WTC11 (cell line): ENCODE measurements around the gene TBX5. TPM values are rescaled to one million over a fixed set of nuclear protein-coding genes. Genes with fewer than 3 reads are reported as not detected.

Experiments used
- ATAC-seq: fragments of 200-7000 bp; cut with Tn5 transposase; 2 replicates; pipeline ENCODE4 v1.10.0; 2021; ENCODE audit warnings: mild to moderate bottlenecking, moderate library complexity
- CTCF ChIA-PET: fragments of 300-600 bp; sonication (Branson Sonifier 250); formaldehyde crosslinking; loops from one replicate; lab custom pipeline; 2021; ENCODE audit warnings: antibody characterized with exemption; lab: Charles Lee
- POLR2A ChIA-PET: fragments of 350-600 bp; sonication (Branson Sonifier 250); formaldehyde crosslinking; loops from one replicate; lab custom pipeline; 2021; ENCODE audit warnings: antibody characterized with exemption; lab: Charles Lee
- DNase-seq: peaks from one replicate; pipeline ENCODE4 v3.0.0; 2021; ENCODE audit warnings: low spot score
- H3K27ac Mint-ChIP-seq: 2 replicates; pipeline ENCODE4 v1.8.0; 2021; ENCODE audit warnings: mixed read lengths
- H3K27me3 Mint-ChIP-seq: 2 replicates; pipeline ENCODE4 v1.8.0; 2021; ENCODE audit warnings: low read depth, mild to moderate bottlenecking, moderate library complexity, mixed read lengths
- H3K36me3 Mint-ChIP-seq: 2 replicates; pipeline ENCODE4 v1.8.0; 2021; ENCODE audit warnings: mixed read lengths
- H3K4me1 Mint-ChIP-seq: 2 replicates; pipeline ENCODE4 v1.8.0; 2022; ENCODE audit warnings: mixed read lengths
- H3K4me3 Mint-ChIP-seq: 2 replicates; pipeline ENCODE4 v1.8.0; 2021; ENCODE audit warnings: mild to moderate bottlenecking, moderate library complexity, mixed read lengths
- H3K9me3 Mint-ChIP-seq: 2 replicates; pipeline ENCODE4 v1.8.0; 2021; ENCODE audit warnings: mixed read lengths
- CREB1 ChIP-seq: sonication (generic); formaldehyde crosslinking; IDR thresholded peaks from 2 replicates; pipeline ENCODE4 v1.8.0; 2023; ENCODE audit warnings: mild to moderate bottlenecking, missing genetic modification reagents
- ELF4 ChIP-seq: sonication (generic); formaldehyde crosslinking; IDR thresholded peaks from 2 replicates; pipeline ENCODE4 v1.8.1; 2022; ENCODE audit warnings: low read depth, mild to moderate bottlenecking, moderate library complexity, missing genetic modification reagents
- GABPB1 ChIP-seq: sonication (generic); formaldehyde crosslinking; IDR thresholded peaks from 2 replicates; pipeline ENCODE4 v1.8.1; 2023; ENCODE audit warnings: mild to moderate bottlenecking, missing genetic modification reagents
- HMGXB4 ChIP-seq: sonication (generic); formaldehyde crosslinking; IDR thresholded peaks from 2 replicates; pipeline ENCODE4 v1.8.1; 2023; ENCODE audit warnings: mild to moderate bottlenecking, moderate library complexity, missing genetic modification reagents
- KAT7 ChIP-seq: sonication (generic); formaldehyde crosslinking; IDR thresholded peaks from 2 replicates; pipeline ENCODE4 v1.8.1; 2023; ENCODE audit warnings: missing genetic modification reagents, mild to moderate bottlenecking, borderline replicate concordance
- MAX ChIP-seq: sonication (generic); formaldehyde crosslinking; IDR thresholded peaks from 2 replicates; pipeline ENCODE4 v1.8.0; 2022; ENCODE audit warnings: mild to moderate bottlenecking, missing genetic modification reagents
- MXD4 ChIP-seq: fragments of 250-450 bp; sonication (Bioruptor Pico); IDR thresholded peaks from 2 replicates; pipeline ENCODE4 v1.8.0; 2021; ENCODE audit warnings: mild to moderate bottlenecking, moderate library complexity, borderline replicate concordance
- NFATC4 ChIP-seq: fragments of 250-450 bp; sonication (Bioruptor Pico); IDR thresholded peaks from 2 replicates; pipeline ENCODE4 v1.9.0; 2021; ENCODE audit warnings: mild to moderate bottlenecking
- NFYB ChIP-seq: sonication (generic); formaldehyde crosslinking; conservative IDR thresholded peaks from 2 replicates; pipeline ENCODE4 v1.8.0; 2022; ENCODE audit warnings: low read depth, missing genetic modification reagents
- NR3C1 ChIP-seq: sonication (generic); formaldehyde crosslinking; conservative IDR thresholded peaks from 2 replicates; pipeline ENCODE4 v1.8.1; 2023; ENCODE audit warnings: low read depth, mild to moderate bottlenecking, missing genetic modification reagents
- RELA ChIP-seq: sonication (generic); formaldehyde crosslinking; IDR thresholded peaks from 2 replicates; pipeline ENCODE4 v1.8.1; 2022; ENCODE audit warnings: missing genetic modification reagents, mild to moderate bottlenecking, borderline replicate concordance
- ZSCAN18 ChIP-seq: fragments of 250-450 bp; sonication (Bioruptor Pico); IDR thresholded peaks from 2 replicates; pipeline ENCODE4 v2.1.2; 2022; ENCODE audit warnings: mild to moderate bottlenecking, moderate library complexity
- total RNA-seq: library from RNA; stranded (reverse); gene quantifications from 3 replicates; pipeline ENCODE4 v1.2.3, GENCODE V29; 2021
- TF ChIP-seq, protein P1 (sequence below): sonication (generic); formaldehyde crosslinking; IDR thresholded peaks from 2 replicates; pipeline ENCODE4 v1.8.0; 2023; ENCODE audit warnings: missing genetic modification reagents
- TF ChIP-seq, protein P2 (sequence below): sonication (generic); formaldehyde crosslinking; IDR thresholded peaks from 2 replicates; pipeline ENCODE4 v1.8.1; 2023; ENCODE audit warnings: mild to moderate bottlenecking, missing genetic modification reagents
- TF ChIP-seq, protein P3 (sequence below): sonication (generic); formaldehyde crosslinking; conservative IDR thresholded peaks from 2 replicates; pipeline ENCODE4 v1.8.1; 2022; ENCODE audit warnings: mild to moderate bottlenecking, missing genetic modification reagents
- TF ChIP-seq, protein P4 (sequence below): sonication (generic); formaldehyde crosslinking; IDR thresholded peaks from 2 replicates; pipeline ENCODE4 v1.8.1; 2022; ENCODE audit warnings: low read depth, missing genetic modification reagents, borderline replicate concordance
- TF ChIP-seq, protein P5 (sequence below): sonication (generic); formaldehyde crosslinking; IDR thresholded peaks from 2 replicates; pipeline ENCODE4 v1.8.1; 2022; ENCODE audit warnings: mild to moderate bottlenecking, missing genetic modification reagents, moderate library complexity, borderline replicate concordance
- TF ChIP-seq, protein P6 (sequence below): sonication (generic); formaldehyde crosslinking; IDR thresholded peaks from 2 replicates; pipeline ENCODE4 v1.8.0; 2023; ENCODE audit warnings: mild to moderate bottlenecking, missing genetic modification reagents

Gene TBX5
- total RNA-seq, 1 experiment from 2014 or later = 0.33 TPM

DNA sequence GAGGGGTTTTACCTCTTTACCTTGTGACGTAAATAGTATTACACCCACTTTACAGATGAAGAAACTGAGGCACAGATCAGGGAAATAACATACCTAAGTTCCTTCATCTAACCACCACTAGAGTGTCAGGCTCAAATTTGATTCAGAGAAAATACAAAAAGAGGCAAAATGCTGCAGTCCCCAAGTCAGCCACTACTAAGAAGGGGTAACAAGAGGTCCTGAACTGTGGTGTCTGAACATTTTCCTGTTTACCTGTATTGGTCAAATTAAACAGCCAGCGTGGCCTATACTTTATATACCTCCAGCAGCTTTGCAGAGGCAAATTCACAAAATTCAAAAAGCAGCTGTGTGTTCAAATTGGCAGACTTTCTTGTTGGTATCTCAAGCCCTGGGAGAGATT, 92.0 kb downstream of the TBX5 start:
- CTCF ChIA-PET = interaction anchor here (0.5 to 1.0 kb wide), 2 partner anchors 13 to 56 kb away, joined by 3 to 6 read pairs; no protein-coding TSS in a partner anchor
- peaks cover 3% of the 10 kb centered on the region; the same call in 1 of the 2 replicates for H3K4me1 Mint-ChIP-seq
- ATAC-seq = no peak
- POLR2A ChIA-PET = no interaction called here
- peaks cover 6% of the 10 kb centered on the region for H3K9me3 Mint-ChIP-seq
- no peak for DNase-seq
- TF ChIP-seq MXD4 (CRISPR knock-in tag) (no peak), KAT7 (CRISPR knock-in tag) (no peak), CREB1 (CRISPR knock-in tag) (no peak), HMGXB4 (no peak), ELF4 (no peak), NFYB (CRISPR knock-in tag) (no peak), NR3C1 (no peak), NFATC4 (no peak)
- TF ChIP-seq, protein P1, sequence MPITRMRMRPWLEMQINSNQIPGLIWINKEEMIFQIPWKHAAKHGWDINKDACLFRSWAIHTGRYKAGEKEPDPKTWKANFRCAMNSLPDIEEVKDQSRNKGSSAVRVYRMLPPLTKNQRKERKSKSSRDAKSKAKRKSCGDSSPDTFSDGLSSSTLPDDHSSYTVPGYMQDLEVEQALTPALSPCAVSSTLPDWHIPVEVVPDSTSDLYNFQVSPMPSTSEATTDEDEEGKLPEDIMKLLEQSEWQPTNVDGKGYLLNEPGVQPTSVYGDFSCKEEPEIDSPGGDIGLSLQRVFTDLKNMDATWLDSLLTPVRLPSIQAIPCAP (CRISPR knock-in tag) = no peak
- TF ChIP-seq, protein P2, sequence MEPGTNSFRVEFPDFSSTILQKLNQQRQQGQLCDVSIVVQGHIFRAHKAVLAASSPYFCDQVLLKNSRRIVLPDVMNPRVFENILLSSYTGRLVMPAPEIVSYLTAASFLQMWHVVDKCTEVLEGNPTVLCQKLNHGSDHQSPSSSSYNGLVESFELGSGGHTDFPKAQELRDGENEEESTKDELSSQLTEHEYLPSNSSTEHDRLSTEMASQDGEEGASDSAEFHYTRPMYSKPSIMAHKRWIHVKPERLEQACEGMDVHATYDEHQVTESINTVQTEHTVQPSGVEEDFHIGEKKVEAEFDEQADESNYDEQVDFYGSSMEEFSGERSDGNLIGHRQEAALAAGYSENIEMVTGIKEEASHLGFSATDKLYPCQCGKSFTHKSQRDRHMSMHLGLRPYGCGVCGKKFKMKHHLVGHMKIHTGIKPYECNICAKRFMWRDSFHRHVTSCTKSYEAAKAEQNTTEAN (CRISPR knock-in tag) = no peak
- TF ChIP-seq, protein P3, sequence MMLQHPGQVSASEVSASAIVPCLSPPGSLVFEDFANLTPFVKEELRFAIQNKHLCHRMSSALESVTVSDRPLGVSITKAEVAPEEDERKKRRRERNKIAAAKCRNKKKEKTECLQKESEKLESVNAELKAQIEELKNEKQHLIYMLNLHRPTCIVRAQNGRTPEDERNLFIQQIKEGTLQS (CRISPR knock-in tag) = no peak
- TF ChIP-seq, all 79 proteins: peak for 0
- Mint-ChIP-seq H3K36me3 (no peaks in the 10 kb centered on the region), H3K4me3 (no peak overlapping the region), H3K27me3 (no peaks in the 10 kb centered on the region), H3K27ac (no peak overlapping the region)

GRCh38 chr12:114311974-114312373, 94.0 kb downstream of the TBX5 start:
- DNase-seq (no peak), ATAC-seq (no peak)
- TF ChIP-seq, protein P4, sequence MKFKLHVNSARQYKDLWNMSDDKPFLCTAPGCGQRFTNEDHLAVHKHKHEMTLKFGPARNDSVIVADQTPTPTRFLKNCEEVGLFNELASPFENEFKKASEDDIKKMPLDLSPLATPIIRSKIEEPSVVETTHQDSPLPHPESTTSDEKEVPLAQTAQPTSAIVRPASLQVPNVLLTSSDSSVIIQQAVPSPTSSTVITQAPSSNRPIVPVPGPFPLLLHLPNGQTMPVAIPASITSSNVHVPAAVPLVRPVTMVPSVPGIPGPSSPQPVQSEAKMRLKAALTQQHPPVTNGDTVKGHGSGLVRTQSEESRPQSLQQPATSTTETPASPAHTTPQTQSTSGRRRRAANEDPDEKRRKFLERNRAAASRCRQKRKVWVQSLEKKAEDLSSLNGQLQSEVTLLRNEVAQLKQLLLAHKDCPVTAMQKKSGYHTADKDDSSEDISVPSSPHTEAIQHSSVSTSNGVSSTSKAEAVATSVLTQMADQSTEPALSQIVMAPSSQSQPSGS (CRISPR knock-in tag) = no peak
- TF ChIP-seq, protein P5, sequence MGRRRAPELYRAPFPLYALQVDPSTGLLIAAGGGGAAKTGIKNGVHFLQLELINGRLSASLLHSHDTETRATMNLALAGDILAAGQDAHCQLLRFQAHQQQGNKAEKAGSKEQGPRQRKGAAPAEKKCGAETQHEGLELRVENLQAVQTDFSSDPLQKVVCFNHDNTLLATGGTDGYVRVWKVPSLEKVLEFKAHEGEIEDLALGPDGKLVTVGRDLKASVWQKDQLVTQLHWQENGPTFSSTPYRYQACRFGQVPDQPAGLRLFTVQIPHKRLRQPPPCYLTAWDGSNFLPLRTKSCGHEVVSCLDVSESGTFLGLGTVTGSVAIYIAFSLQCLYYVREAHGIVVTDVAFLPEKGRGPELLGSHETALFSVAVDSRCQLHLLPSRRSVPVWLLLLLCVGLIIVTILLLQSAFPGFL (CRISPR knock-in tag) = no peak
- TF ChIP-seq CREB1 (CRISPR knock-in tag) (no peak), RELA (no peak), MAX (CRISPR knock-in tag) (no peak), GABPB1 (CRISPR knock-in tag) (no peak), ZSCAN18 (no peak)
- TF ChIP-seq, protein P2 (CRISPR knock-in tag) = no peak
- TF ChIP-seq, protein P6, sequence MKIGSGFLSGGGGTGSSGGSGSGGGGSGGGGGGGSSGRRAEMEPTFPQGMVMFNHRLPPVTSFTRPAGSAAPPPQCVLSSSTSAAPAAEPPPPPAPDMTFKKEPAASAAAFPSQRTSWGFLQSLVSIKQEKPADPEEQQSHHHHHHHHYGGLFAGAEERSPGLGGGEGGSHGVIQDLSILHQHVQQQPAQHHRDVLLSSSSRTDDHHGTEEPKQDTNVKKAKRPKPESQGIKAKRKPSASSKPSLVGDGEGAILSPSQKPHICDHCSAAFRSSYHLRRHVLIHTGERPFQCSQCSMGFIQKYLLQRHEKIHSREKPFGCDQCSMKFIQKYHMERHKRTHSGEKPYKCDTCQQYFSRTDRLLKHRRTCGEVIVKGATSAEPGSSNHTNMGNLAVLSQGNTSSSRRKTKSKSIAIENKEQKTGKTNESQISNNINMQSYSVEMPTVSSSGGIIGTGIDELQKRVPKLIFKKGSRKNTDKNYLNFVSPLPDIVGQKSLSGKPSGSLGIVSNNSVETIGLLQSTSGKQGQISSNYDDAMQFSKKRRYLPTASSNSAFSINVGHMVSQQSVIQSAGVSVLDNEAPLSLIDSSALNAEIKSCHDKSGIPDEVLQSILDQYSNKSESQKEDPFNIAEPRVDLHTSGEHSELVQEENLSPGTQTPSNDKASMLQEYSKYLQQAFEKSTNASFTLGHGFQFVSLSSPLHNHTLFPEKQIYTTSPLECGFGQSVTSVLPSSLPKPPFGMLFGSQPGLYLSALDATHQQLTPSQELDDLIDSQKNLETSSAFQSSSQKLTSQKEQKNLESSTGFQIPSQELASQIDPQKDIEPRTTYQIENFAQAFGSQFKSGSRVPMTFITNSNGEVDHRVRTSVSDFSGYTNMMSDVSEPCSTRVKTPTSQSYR (CRISPR knock-in tag) = no peak
- Mint-ChIP-seq H3K36me3 (no peaks in the 10 kb centered on the region), H3K4me3 (no peak overlapping the region), H3K4me1 (no peaks in the 10 kb centered on the region), H3K27ac (no peak overlapping the region), H3K27me3 (peaks cover 3% of the 10 kb centered on the region; the same call in 1 of the 2 replicates), H3K9me3 (peaks cover 6% of the 10 kb centered on the region)
- ChIA-PET CTCF (interaction anchor here (1.6 kb wide), 1 partner anchor 66 kb away, joined by 3 read pairs; no protein-coding TSS in a partner anchor), POLR2A (no interaction called here)
